ENCODE results near the gene MAU2. TPM values are rescaled to one million over a fixed set of nuclear protein-coding genes. Genes with fewer than 3 reads are reported as not detected.

Gene MAU2
- total and polyA plus RNA-seq, 4 donors: 11.3 to 82.8 (median 45.3) TPM

DNA sequence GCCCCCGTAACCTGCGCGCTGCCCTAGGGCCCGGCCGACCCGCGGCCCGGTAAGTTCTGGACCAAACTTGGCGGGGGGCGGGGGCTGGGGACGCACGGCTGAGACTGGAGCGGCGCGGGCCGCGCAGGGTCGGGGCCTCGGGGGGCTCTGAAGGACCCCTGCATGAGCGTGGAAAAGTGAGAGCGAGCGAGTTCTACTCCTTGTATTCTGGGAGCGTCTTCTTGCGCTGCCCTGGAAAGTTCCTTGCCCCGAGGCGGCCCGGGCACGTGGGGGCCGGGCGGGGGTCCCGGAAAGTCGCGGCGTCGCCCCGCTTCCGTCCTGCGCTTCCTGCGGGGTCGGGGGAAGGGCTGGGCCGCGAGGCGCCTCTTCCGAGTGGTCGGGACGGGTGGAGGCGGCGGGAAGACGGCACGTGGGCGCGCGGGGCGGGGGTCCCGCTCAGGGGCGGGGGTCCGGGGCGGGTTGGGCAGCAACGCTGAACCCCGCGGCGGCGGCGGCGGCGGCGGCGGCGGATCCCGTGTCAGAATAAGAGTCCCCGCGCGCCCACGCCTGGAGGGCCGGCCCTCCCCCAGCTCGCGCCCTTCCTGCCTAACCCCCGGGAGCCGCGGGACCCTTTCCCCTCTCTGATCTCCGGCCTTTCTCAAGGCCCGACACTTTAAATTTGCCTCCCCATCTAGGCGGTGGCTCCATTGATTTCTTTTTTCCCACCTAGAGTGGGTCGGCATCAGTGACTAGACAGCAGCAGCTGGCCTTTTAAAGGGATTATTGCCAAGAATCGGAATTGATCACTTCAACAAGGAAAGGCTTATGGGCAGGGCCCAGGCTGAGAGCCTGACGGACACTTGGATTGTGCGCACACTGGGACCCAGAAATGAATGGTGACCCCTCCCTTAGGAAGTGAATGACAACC, 85.6 kb downstream of the MAU2 start:
- ATAC-seq (ENCODE audit: low FRiP score): no peak
- Histone ChIP-seq H3K27me3 (ENCODE audit: control insufficient read depth in 1 of 2, insufficient read depth in 2 of 2, low read length in 1 of 2) (no peaks in the 10 kb centered on the region), H3K9me3 (ENCODE audit: control insufficient read depth, low read length) (no peaks in the 10 kb centered on the region), H3K4me1 (ENCODE audit: control insufficient read depth in 1 of 2, insufficient read depth in 2 of 2, low read length in 2 of 2) (peaks cover 1 to 9% of the 10 kb centered on the region in 2 donors), H3K27ac (ENCODE audit: low read depth in 1 of 2, low read length in 2 of 2) (peak overlapping the region in 1 of 2 donors; percentile 28), H3K4me3 (ENCODE audit: low read length in 2 of 2) (peak overlapping the region; percentile 91 to 99), H3K36me3 (ENCODE audit: control insufficient read depth in 1 of 2, insufficient read depth in 2 of 2, low read length in 1 of 2) (no peaks in the 10 kb centered on the region)
- intact Hi-C loops (cut with DNase I): loop anchor here (1.0 to 5.0 kb wide), 4 partner anchors 19 to 81 kb away; no protein-coding TSS in a partner anchor
- peak; percentile 65 to 86 for DNase-seq
- WGBS, 2 donors: 0 to 1% methylated on average over 52 to 87 of the region's 87 CpGs

DNA sequence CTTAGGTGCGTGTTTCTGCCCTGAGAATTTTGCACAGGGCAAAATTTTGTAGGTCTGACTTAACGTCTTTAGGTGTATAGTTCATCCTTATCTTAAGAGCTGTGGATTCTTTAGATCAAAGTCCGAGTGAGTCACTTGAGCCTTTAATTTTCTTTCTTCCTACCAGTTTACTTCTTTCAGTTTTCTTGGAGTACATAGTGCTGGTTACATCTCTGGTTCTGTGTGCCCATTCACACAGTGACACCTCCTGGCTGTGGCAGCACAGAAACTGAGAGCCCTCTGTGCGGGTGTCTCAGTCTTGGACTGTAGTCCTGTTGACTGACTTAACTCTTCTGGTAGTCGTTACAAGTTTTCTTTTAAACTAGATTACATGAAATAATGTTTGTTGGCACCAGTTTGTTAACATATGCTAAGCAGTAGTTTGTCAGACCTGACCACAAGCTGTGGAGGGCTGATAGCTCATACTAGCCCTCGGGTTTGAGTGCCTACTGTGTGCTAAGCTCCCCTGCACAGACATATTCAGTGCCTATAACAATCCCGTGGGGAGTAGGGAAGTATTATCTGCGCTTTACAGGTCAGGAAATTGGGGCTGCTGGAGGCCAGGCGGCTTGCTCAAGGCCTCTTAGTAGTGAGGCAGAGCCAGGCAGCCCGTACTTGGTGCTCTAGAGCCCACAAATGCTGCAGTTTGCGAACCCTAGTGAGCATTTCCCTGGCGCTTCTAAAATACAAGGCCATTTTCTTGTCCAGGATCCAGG, 86.4 kb downstream of the MAU2 start:
- H3K36me3 ChIP-seq (ENCODE audit: control insufficient read depth in 1 of 2, insufficient read depth in 2 of 2, low read length in 1 of 2): no peaks in the 10 kb centered on the region
- H3K27me3 ChIP-seq (ENCODE audit: control insufficient read depth in 1 of 2, insufficient read depth in 2 of 2, low read length in 1 of 2): no peaks in the 10 kb centered on the region
- 27 to 28% methylated on average over 12 of the region's 12 CpGs for WGBS, 2 donors
- peak overlapping the region; percentile 91 to 99 for H3K4me3 ChIP-seq (ENCODE audit: low read length in 2 of 2)
- H3K4me1 ChIP-seq (ENCODE audit: control insufficient read depth in 1 of 2, insufficient read depth in 2 of 2, low read length in 2 of 2): peaks cover 1 to 9% of the 10 kb centered on the region in 2 donors
- ATAC-seq (ENCODE audit: low FRiP score) (no peak), DNase-seq (no peak)
- no peaks in the 10 kb centered on the region for H3K9me3 ChIP-seq (ENCODE audit: control insufficient read depth, low read length)
- peak overlapping the region in 1 of 2 donors; percentile 28 for H3K27ac ChIP-seq (ENCODE audit: low read depth in 1 of 2, low read length in 2 of 2)
- intact Hi-C loops (cut with DNase I): loop anchor here in 1 of 2 donors (5.0 kb wide), 2 partner anchors 40 to 80 kb away; no protein-coding TSS in a partner anchor

DNA sequence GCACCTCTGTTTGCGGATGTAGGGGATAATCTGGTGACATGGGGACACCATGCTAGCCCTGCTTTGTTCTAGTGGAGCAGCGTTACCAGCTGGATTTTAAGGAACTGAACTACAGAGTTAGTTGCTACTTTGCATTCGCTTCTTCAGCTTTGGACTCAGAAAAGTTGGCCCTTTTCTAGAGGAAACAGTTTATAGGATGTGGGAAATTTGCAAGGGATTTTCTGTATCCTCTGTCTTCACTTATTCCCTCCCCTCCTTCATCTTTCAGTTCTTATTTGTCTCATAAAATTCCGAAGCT, 87.0 kb downstream of the MAU2 start:
- Histone ChIP-seq H3K27ac (ENCODE audit: low read depth in 1 of 2, low read length in 2 of 2) (no peak overlapping the region), H3K4me3 (ENCODE audit: low read length in 2 of 2) (no peak overlapping the region), H3K9me3 (ENCODE audit: control insufficient read depth, low read length) (no peaks in the 10 kb centered on the region), H3K4me1 (ENCODE audit: control insufficient read depth in 1 of 2, insufficient read depth in 2 of 2, low read length in 2 of 2) (peaks cover 1 to 9% of the 10 kb centered on the region in 2 donors), H3K36me3 (ENCODE audit: control insufficient read depth in 1 of 2, insufficient read depth in 2 of 2, low read length in 1 of 2) (no peaks in the 10 kb centered on the region), H3K27me3 (ENCODE audit: control insufficient read depth in 1 of 2, insufficient read depth in 2 of 2, low read length in 1 of 2) (no peaks in the 10 kb centered on the region)
- no peak for ATAC-seq (ENCODE audit: low FRiP score)
- intact Hi-C loops (cut with DNase I): loop anchor here in 1 of 2 donors (5.0 kb wide), 2 partner anchors 40 to 80 kb away; no protein-coding TSS in a partner anchor
- DNase-seq: no peak
- WGBS, 2 donors: 74 to 76% methylated on average over 4 of the region's 4 CpGs

Other genes with a start within 250 kb of the MAU2 start
- 10 to 100 TPM; 11.6 to 18.1 TPM for gene TMEM161A, start 182.4 kb upstream of the MAU2 start, total RNA-seq
- 10 to 100 TPM in 1 of 2 donors, 1 to 10 TPM in 1; 7.6 to 53.3 TPM for gene TMEM161A, start 182.4 kb upstream of the MAU2 start, polyA plus RNA-seq
- gene MEF2B, start 150.6 kb upstream of the MAU2 start, total RNA-seq: 1 to 10 TPM; 1.6 to 2.4 TPM
- gene MEF2B, start 150.6 kb upstream of the MAU2 start, polyA plus RNA-seq: 1 to 10 TPM in 1 of 2 donors, not detected in 1; 1.8 TPM
- 10 to 100 TPM; 27.1 to 28.2 TPM for gene BORCS8, start 128.7 kb upstream of the MAU2 start, total RNA-seq
- 10 to 100 TPM; 14.4 to 47.9 TPM for gene BORCS8, start 128.7 kb upstream of the MAU2 start, polyA plus RNA-seq
- 10 to 100 TPM; 33.1 to 44.0 TPM for gene RFXANK, start 128.6 kb upstream of the MAU2 start, total RNA-seq
- gene RFXANK, start 128.6 kb upstream of the MAU2 start, polyA plus RNA-seq: 100 to 1,000 TPM in 1 of 2 donors, 10 to 100 TPM in 1; 42.3 to 199 TPM
- gene NR2C2AP, start 117.4 kb upstream of the MAU2 start, total RNA-seq: 10 to 100 TPM in 1 of 2 donors, 1 to 10 TPM in 1; 9.8 to 11.9 TPM
- gene NR2C2AP, start 117.4 kb upstream of the MAU2 start, polyA plus RNA-seq: 10 to 100 TPM; 12.8 to 21.8 TPM
- gene NCAN, start 108.9 kb upstream of the MAU2 start, total RNA-seq: not detected
- not detected for gene NCAN, start 108.9 kb upstream of the MAU2 start, polyA plus RNA-seq
- gene TM6SF2, start 47.5 kb upstream of the MAU2 start, total RNA-seq: 1 to 10 TPM in 1 of 2 donors, under 1 TPM in 1; 0.23 to 3.1 TPM
- 10 to 100 TPM in 1 of 2 donors, 1 to 10 TPM in 1; 3.0 to 15.0 TPM for gene TM6SF2, start 47.5 kb upstream of the MAU2 start, polyA plus RNA-seq
- 10 to 100 TPM; 29.0 to 44.3 TPM for gene SUGP1, start 320 bp upstream of the MAU2 start, total RNA-seq
- 10 to 100 TPM; 22.0 to 58.4 TPM for gene SUGP1, start 320 bp upstream of the MAU2 start, polyA plus RNA-seq
- gene GATAD2A, start 84.8 kb downstream of the MAU2 start, total RNA-seq: 10 to 100 TPM; 78.6 to 86.7 TPM
- gene GATAD2A, start 84.8 kb downstream of the MAU2 start, polyA plus RNA-seq: 10 to 100 TPM; 17.9 to 22.7 TPM
- gene TSSK6, start 194.7 kb downstream of the MAU2 start, total RNA-seq: 1 to 10 TPM in 1 of 2 donors, under 1 TPM in 1; 0.84 to 1.2 TPM
- 1 to 10 TPM in 1 of 2 donors, under 1 TPM in 1; 0.50 to 1.3 TPM for gene TSSK6, start 194.7 kb downstream of the MAU2 start, polyA plus RNA-seq
- gene NDUFA13, start 195.4 kb downstream of the MAU2 start, total RNA-seq: 100 to 1,000 TPM; 183 to 208 TPM
- gene NDUFA13, start 195.4 kb downstream of the MAU2 start, polyA plus RNA-seq: 100 to 1,000 TPM; 249 to 307 TPM
- gene YJEFN3, start 208.1 kb downstream of the MAU2 start, total RNA-seq: 1 to 10 TPM; 3.8 to 7.2 TPM
- 10 to 100 TPM in 1 of 2 donors, under 1 TPM in 1; 0.75 to 60.1 TPM for gene YJEFN3, start 208.1 kb downstream of the MAU2 start, polyA plus RNA-seq
- 1 to 10 TPM in 1 of 2 donors, under 1 TPM in 1; 0.36 to 4.2 TPM for gene CILP2, start 217.4 kb downstream of the MAU2 start, total RNA-seq
- under 1 TPM in 1 of 2 donors, not detected in 1; 0.13 TPM for gene CILP2, start 217.4 kb downstream of the MAU2 start, polyA plus RNA-seq

Data from aorta (tissue), 5 donors.